ENCODE data around the gene BHLHA15.

The BHLHA15 gene

GRCh38 chr7:98232263-98232585 is 21.0 kb downstream of the BHLHA15 start:
- H3K36me3 ChIP-seq (ENCODE audit: control insufficient read depth, low read depth, low read length) = no peaks in the 10 kb centered on the region
- no peak overlapping the region for H3K9ac ChIP-seq (ENCODE audit: low read length)
- H3K4me3 ChIP-seq (ENCODE audit: low read length) = no peak overlapping the region
- H3K27me3 ChIP-seq (ENCODE audit: control insufficient read depth, insufficient read depth, low read length) = no peaks in the 10 kb centered on the region
- H3K27ac ChIP-seq (ENCODE audit: low read length) = no peak overlapping the region
- no peaks in the 10 kb centered on the region for H3K9me3 ChIP-seq (ENCODE audit: control insufficient read depth, low read depth, low read length)
- H3K4me1 ChIP-seq (ENCODE audit: control insufficient read depth, low read depth, low read length) = no peaks in the 10 kb centered on the region

GRCh38 chr7:98232799-98233198 is 21.6 kb downstream of the BHLHA15 start:
- no peak overlapping the region for H3K9ac ChIP-seq (ENCODE audit: low read length)
- no peaks in the 10 kb centered on the region for H3K4me1 ChIP-seq (ENCODE audit: control insufficient read depth, low read depth, low read length)
- no peaks in the 10 kb centered on the region for H3K27me3 ChIP-seq (ENCODE audit: control insufficient read depth, insufficient read depth, low read length)
- no peak overlapping the region for H3K27ac ChIP-seq (ENCODE audit: low read length)
- H3K9me3 ChIP-seq (ENCODE audit: control insufficient read depth, low read depth, low read length) = no peaks in the 10 kb centered on the region
- no peak overlapping the region for H3K4me3 ChIP-seq (ENCODE audit: low read length)
- H3K36me3 ChIP-seq (ENCODE audit: control insufficient read depth, low read depth, low read length) = no peaks in the 10 kb centered on the region

GRCh38 chr7:98233219-98234070 is 22.2 kb downstream of the BHLHA15 start:
- Histone ChIP-seq H3K4me1 (ENCODE audit: control insufficient read depth, low read depth, low read length) (no peaks in the 10 kb centered on the region), H3K9ac (ENCODE audit: low read length) (no peak overlapping the region), H3K36me3 (ENCODE audit: control insufficient read depth, low read depth, low read length) (no peaks in the 10 kb centered on the region), H3K27ac (ENCODE audit: low read length) (no peak overlapping the region), H3K4me3 (ENCODE audit: low read length) (no peak overlapping the region), H3K27me3 (ENCODE audit: control insufficient read depth, insufficient read depth, low read length) (no peaks in the 10 kb centered on the region), H3K9me3 (ENCODE audit: control insufficient read depth, low read depth, low read length) (no peaks in the 10 kb centered on the region)

- Histone ChIP-seq H3K4me1 (ENCODE audit: control insufficient read depth, low read depth, low read length) (no peaks in the 10 kb centered on the region), H3K36me3 (ENCODE audit: control insufficient read depth, low read depth, low read length) (no peaks in the 10 kb centered on the region), H3K9ac (ENCODE audit: low read length) (no peak overlapping the region), H3K9me3 (ENCODE audit: control insufficient read depth, low read depth, low read length) (no peaks in the 10 kb centered on the region), H3K27ac (ENCODE audit: low read length) (no peak overlapping the region), H3K27me3 (ENCODE audit: control insufficient read depth, insufficient read depth, low read length) (no peaks in the 10 kb centered on the region), H3K4me3 (ENCODE audit: low read length) (no peak overlapping the region)
These were observed 23.3 kb downstream of the BHLHA15 start for GRCh38 chr7:98234429-98235147.

- no peak overlapping the region for H3K27ac ChIP-seq (ENCODE audit: low read length)
- H3K4me3 ChIP-seq (ENCODE audit: low read length) = no peak overlapping the region
- H3K9me3 ChIP-seq (ENCODE audit: control insufficient read depth, low read depth, low read length) = no peaks in the 10 kb centered on the region
- H3K9ac ChIP-seq (ENCODE audit: low read length) = no peak overlapping the region
- no peaks in the 10 kb centered on the region for H3K27me3 ChIP-seq (ENCODE audit: control insufficient read depth, insufficient read depth, low read length)
- no peaks in the 10 kb centered on the region for H3K36me3 ChIP-seq (ENCODE audit: control insufficient read depth, low read depth, low read length)
- no peaks in the 10 kb centered on the region for H3K4me1 ChIP-seq (ENCODE audit: control insufficient read depth, low read depth, low read length)
These were observed 24.7 kb downstream of the BHLHA15 start for GRCh38 chr7:98235901-98236300.

GRCh38 chr7:98236355-98237185 is 25.3 kb downstream of the BHLHA15 start:
- no peaks in the 10 kb centered on the region for H3K36me3 ChIP-seq (ENCODE audit: control insufficient read depth, low read depth, low read length)

GRCh38 chr7:98238076-98238475 is 26.8 kb downstream of the BHLHA15 start:
- no peaks in the 10 kb centered on the region for H3K27me3 ChIP-seq (ENCODE audit: control insufficient read depth, insufficient read depth, low read length)
- H3K4me3 ChIP-seq (ENCODE audit: low read length) = no peak overlapping the region
- H3K9me3 ChIP-seq (ENCODE audit: control insufficient read depth, low read depth, low read length) = no peaks in the 10 kb centered on the region
- H3K27ac ChIP-seq (ENCODE audit: low read length) = no peak overlapping the region
- H3K36me3 ChIP-seq (ENCODE audit: control insufficient read depth, low read depth, low read length) = no peaks in the 10 kb centered on the region
- H3K4me1 ChIP-seq (ENCODE audit: control insufficient read depth, low read depth, low read length) = no peaks in the 10 kb centered on the region
- H3K9ac ChIP-seq (ENCODE audit: low read length) = no peak overlapping the region

More at GRCh38 chr7:98236355-98237185, 25.3 kb downstream of the BHLHA15 start:
- Histone ChIP-seq H3K4me3 (ENCODE audit: low read length) (no peak overlapping the region), H3K27ac (ENCODE audit: low read length) (no peak overlapping the region), H3K4me1 (ENCODE audit: control insufficient read depth, low read depth, low read length) (no peaks in the 10 kb centered on the region), H3K9me3 (ENCODE audit: control insufficient read depth, low read depth, low read length) (no peaks in the 10 kb centered on the region), H3K9ac (ENCODE audit: low read length) (no peak overlapping the region), H3K27me3 (ENCODE audit: control insufficient read depth, insufficient read depth, low read length) (no peaks in the 10 kb centered on the region)

- Histone ChIP-seq H3K9me3 (ENCODE audit: control insufficient read depth, low read depth, low read length) (no peaks in the 10 kb centered on the region), H3K27me3 (ENCODE audit: control insufficient read depth, insufficient read depth, low read length) (no peaks in the 10 kb centered on the region), H3K9ac (ENCODE audit: low read length) (no peak overlapping the region), H3K4me3 (ENCODE audit: low read length) (no peak overlapping the region), H3K4me1 (ENCODE audit: control insufficient read depth, low read depth, low read length) (no peaks in the 10 kb centered on the region), H3K27ac (ENCODE audit: low read length) (no peak overlapping the region), H3K36me3 (ENCODE audit: control insufficient read depth, low read depth, low read length) (no peaks in the 10 kb centered on the region)
These were observed 27.7 kb downstream of the BHLHA15 start for GRCh38 chr7:98238976-98239375.

- Histone ChIP-seq H3K9me3 (ENCODE audit: control insufficient read depth, low read depth, low read length) (no peaks in the 10 kb centered on the region), H3K36me3 (ENCODE audit: control insufficient read depth, low read depth, low read length) (no peaks in the 10 kb centered on the region), H3K4me3 (ENCODE audit: low read length) (no peak overlapping the region), H3K27me3 (ENCODE audit: control insufficient read depth, insufficient read depth, low read length) (no peaks in the 10 kb centered on the region), H3K27ac (ENCODE audit: low read length) (no peak overlapping the region), H3K4me1 (ENCODE audit: control insufficient read depth, low read depth, low read length) (no peaks in the 10 kb centered on the region), H3K9ac (ENCODE audit: low read length) (no peak overlapping the region)
These were observed 29.9 kb downstream of the BHLHA15 start for GRCh38 chr7:98240961-98241673.

GRCh38 chr7:98241674-98242241 is 30.5 kb downstream of the BHLHA15 start:
- H3K9me3 ChIP-seq (ENCODE audit: control insufficient read depth, low read depth, low read length) = no peaks in the 10 kb centered on the region
- H3K4me1 ChIP-seq (ENCODE audit: control insufficient read depth, low read depth, low read length) = no peaks in the 10 kb centered on the region
- no peak overlapping the region for H3K27ac ChIP-seq (ENCODE audit: low read length)
- no peaks in the 10 kb centered on the region for H3K36me3 ChIP-seq (ENCODE audit: control insufficient read depth, low read depth, low read length)
- H3K27me3 ChIP-seq (ENCODE audit: control insufficient read depth, insufficient read depth, low read length) = no peaks in the 10 kb centered on the region
- no peak overlapping the region for H3K9ac ChIP-seq (ENCODE audit: low read length)
- H3K4me3 ChIP-seq (ENCODE audit: low read length) = no peak overlapping the region

GRCh38 chr7:98242342-98242741 is 31.1 kb downstream of the BHLHA15 start:
- Histone ChIP-seq H3K27ac (ENCODE audit: low read length) (no peak overlapping the region), H3K9me3 (ENCODE audit: control insufficient read depth, low read depth, low read length) (no peaks in the 10 kb centered on the region), H3K4me1 (ENCODE audit: control insufficient read depth, low read depth, low read length) (no peaks in the 10 kb centered on the region), H3K27me3 (ENCODE audit: control insufficient read depth, insufficient read depth, low read length) (no peaks in the 10 kb centered on the region), H3K36me3 (ENCODE audit: control insufficient read depth, low read depth, low read length) (no peaks in the 10 kb centered on the region), H3K4me3 (ENCODE audit: low read length) (no peak overlapping the region), H3K9ac (ENCODE audit: low read length) (no peak overlapping the region)

All from iPS-18a (cell line).